ENCODE results near the gene ADGRG6.

Gene ADGRG6

GRCh38 chr6:142304241-142304640, 2.4 kb downstream of the ADGRG6 start:
- H3K9me2 ChIP-seq (replicated peaks; ENCODE audit: insufficient read depth, low read length), result no peaks in the 10 kb centered on the region
- no peak overlapping the region for H3K4me3 ChIP-seq (ENCODE audit: insufficient read depth, low read length, poor library complexity, severe bottlenecking)
- no peaks in the 10 kb centered on the region for H3K9me3 ChIP-seq (ENCODE audit: insufficient read depth, low read length)
- no peaks in the 10 kb centered on the region for H3F3A ChIP-seq (ENCODE audit: insufficient read depth)
- H3K79me2 ChIP-seq (ENCODE audit: insufficient read depth, low read length), result no peaks in the 10 kb centered on the region
- no peak overlapping the region for H3K9ac ChIP-seq (ENCODE audit: low read length)
- no peak overlapping the region for H2AFZ ChIP-seq (ENCODE audit: low read depth, low read length, severe bottlenecking)
- no peaks in the 10 kb centered on the region for H4K20me1 ChIP-seq (ENCODE audit: low read depth, low read length)
- no peak overlapping the region for H3K4me2 ChIP-seq (ENCODE audit: low read depth, low read length, poor library complexity, severe bottlenecking)
- H3K36me3 ChIP-seq (ENCODE audit: low read length), result no peaks in the 10 kb centered on the region
- H3K27ac ChIP-seq (ENCODE audit: low read depth, low read length), result no peak overlapping the region
- no peak for TF ChIP-seq EZH2phosphoT487 (conservative IDR thresholded peaks at IDR 0.05; ENCODE audit: low read length)
- no peak for TF ChIP-seq CTCF (IDR thresholded peaks at IDR 0.05; ENCODE audit: insufficient read depth, low read length, poor library complexity, severe bottlenecking)
- H3K27me3 ChIP-seq (ENCODE audit: low read length), result no peaks in the 10 kb centered on the region

- H3K27ac ChIP-seq (ENCODE audit: low read depth, low read length), result no peak overlapping the region
- no peaks in the 10 kb centered on the region for H3K9me3 ChIP-seq (ENCODE audit: insufficient read depth, low read length)
- TF ChIP-seq CTCF (IDR thresholded peaks at IDR 0.05; ENCODE audit: insufficient read depth, low read length, poor library complexity, severe bottlenecking) (no peak), EZH2phosphoT487 (conservative IDR thresholded peaks at IDR 0.05; ENCODE audit: low read length) (no peak)
- no peak overlapping the region for H3K4me2 ChIP-seq (ENCODE audit: low read depth, low read length, poor library complexity, severe bottlenecking)
- no peaks in the 10 kb centered on the region for H3K9me2 ChIP-seq (replicated peaks; ENCODE audit: insufficient read depth, low read length)
- no peak overlapping the region for H3K9ac ChIP-seq (ENCODE audit: low read length)
- no peaks in the 10 kb centered on the region for H3K36me3 ChIP-seq (ENCODE audit: low read length)
- no peaks in the 10 kb centered on the region for H4K20me1 ChIP-seq (ENCODE audit: low read depth, low read length)
- no peak overlapping the region for H3K4me3 ChIP-seq (ENCODE audit: insufficient read depth, low read length, poor library complexity, severe bottlenecking)
- H3F3A ChIP-seq (ENCODE audit: insufficient read depth), result no peaks in the 10 kb centered on the region
- no peaks in the 10 kb centered on the region for H3K79me2 ChIP-seq (ENCODE audit: insufficient read depth, low read length)
- H3K27me3 ChIP-seq (ENCODE audit: low read length), result no peaks in the 10 kb centered on the region
- H2AFZ ChIP-seq (ENCODE audit: low read depth, low read length, severe bottlenecking), result no peak overlapping the region
These were observed 4.9 kb downstream of the ADGRG6 start for GRCh38 chr6:142306736-142307135.

GRCh38 chr6:142307963-142308748, 6.3 kb downstream of the ADGRG6 start:
- Histone ChIP-seq H3K79me2 (ENCODE audit: insufficient read depth, low read length) (no peaks in the 10 kb centered on the region), H2AFZ (ENCODE audit: low read depth, low read length, severe bottlenecking) (no peak overlapping the region), H3K9me2 (replicated peaks; ENCODE audit: insufficient read depth, low read length) (no peaks in the 10 kb centered on the region), H3K4me2 (ENCODE audit: low read depth, low read length, poor library complexity, severe bottlenecking) (no peak overlapping the region), H3F3A (ENCODE audit: insufficient read depth) (no peaks in the 10 kb centered on the region), H3K27ac (ENCODE audit: low read depth, low read length) (no peak overlapping the region), H3K27me3 (ENCODE audit: low read length) (no peaks in the 10 kb centered on the region), H3K36me3 (ENCODE audit: low read length) (no peaks in the 10 kb centered on the region), H3K9ac (ENCODE audit: low read length) (no peak overlapping the region), H4K20me1 (ENCODE audit: low read depth, low read length) (no peaks in the 10 kb centered on the region), H3K4me3 (ENCODE audit: insufficient read depth, low read length, poor library complexity, severe bottlenecking) (no peak overlapping the region), H3K9me3 (ENCODE audit: insufficient read depth, low read length) (no peaks in the 10 kb centered on the region)
- no peak for TF ChIP-seq EZH2phosphoT487 (conservative IDR thresholded peaks at IDR 0.05; ENCODE audit: low read length)

GRCh38 chr6:142309426-142309825, 7.6 kb downstream of the ADGRG6 start:
- H3K79me2 ChIP-seq (ENCODE audit: insufficient read depth, low read length), result no peaks in the 10 kb centered on the region
- no peak overlapping the region for H3K4me2 ChIP-seq (ENCODE audit: low read depth, low read length, poor library complexity, severe bottlenecking)
- no peak for TF ChIP-seq CTCF (IDR thresholded peaks at IDR 0.05; ENCODE audit: insufficient read depth, low read length, poor library complexity, severe bottlenecking)
- TF ChIP-seq EZH2phosphoT487 (conservative IDR thresholded peaks at IDR 0.05; ENCODE audit: low read length), result no peak

More at GRCh38 chr6:142309426-142309825, 7.6 kb downstream of the ADGRG6 start:
- Histone ChIP-seq H4K20me1 (ENCODE audit: low read depth, low read length) (no peaks in the 10 kb centered on the region), H3K27ac (ENCODE audit: low read depth, low read length) (no peak overlapping the region), H3K9ac (ENCODE audit: low read length) (no peak overlapping the region), H3K4me3 (ENCODE audit: insufficient read depth, low read length, poor library complexity, severe bottlenecking) (no peak overlapping the region), H3K9me3 (ENCODE audit: insufficient read depth, low read length) (no peaks in the 10 kb centered on the region), H3F3A (ENCODE audit: insufficient read depth) (no peaks in the 10 kb centered on the region), H3K9me2 (replicated peaks; ENCODE audit: insufficient read depth, low read length) (no peaks in the 10 kb centered on the region), H2AFZ (ENCODE audit: low read depth, low read length, severe bottlenecking) (no peak overlapping the region), H3K36me3 (ENCODE audit: low read length) (no peaks in the 10 kb centered on the region), H3K27me3 (ENCODE audit: low read length) (no peaks in the 10 kb centered on the region)
